GM18520 (cell line): ENCODE results near the gene ARHGAP15.
"Not testable (repeated sequence)": the region's sequence is repeated elsewhere in the genome, so short reads cannot be mapped to it uniquely, and the experiment has no call there.

ENCODE experiments used
- ATAC-seq: cut with Tn5 transposase; IDR thresholded peaks from one replicate; pipeline ENCODE4 v1.9.1; 2021; ENCODE audit not compliant: unreplicated experiment

The ARHGAP15 gene

DNA sequence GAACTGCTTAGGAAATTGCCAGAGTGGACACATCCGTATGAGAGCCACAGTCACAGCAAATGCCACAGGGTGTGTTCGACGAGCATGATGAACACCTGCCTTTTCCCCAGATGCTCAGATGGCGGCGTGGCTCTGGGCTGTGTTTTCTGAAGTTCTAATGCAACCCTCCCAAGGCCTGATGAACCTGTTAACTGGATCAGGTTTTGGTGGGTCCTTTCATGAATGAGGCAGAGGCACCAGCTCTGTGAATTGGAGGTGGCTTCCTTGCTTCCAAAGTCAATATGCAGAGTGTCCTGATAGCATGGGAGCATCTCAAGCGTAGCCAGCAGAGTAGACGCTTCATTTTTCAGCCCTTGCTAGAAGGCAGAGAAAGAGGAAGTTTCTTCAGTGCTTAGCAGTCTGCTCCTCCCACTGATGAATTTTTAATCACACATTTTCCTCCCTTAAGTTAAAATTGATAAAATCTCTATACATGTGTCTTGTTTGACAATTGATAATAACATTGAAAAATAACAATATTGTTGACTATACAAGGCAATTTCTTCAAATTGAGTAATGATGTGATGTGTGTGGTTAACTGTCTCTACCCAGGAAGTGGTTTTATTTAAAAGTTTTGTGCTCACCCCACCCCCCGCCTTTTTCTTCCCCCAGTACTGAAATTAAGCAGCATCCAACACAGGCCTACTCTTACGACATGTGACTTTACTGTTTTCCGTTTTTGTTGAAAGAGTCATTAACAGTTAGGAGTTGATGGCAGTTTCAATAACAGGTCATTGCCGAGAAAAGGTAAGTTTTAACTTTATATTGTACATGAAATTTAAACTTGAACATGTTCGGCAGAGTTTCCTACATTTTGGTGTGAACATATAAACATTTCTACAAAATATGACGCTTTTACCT, at the start of gene ARHGAP15:
TSS of gene ARHGAP15 (plus strand) at position 739 of the 900 bp plus-strand sequence.
- ATAC-seq: peak; percentile 80

GRCh38 chr2:143081616-143082015, 47.6 kb upstream of the ARHGAP15 start:
- no peak for ATAC-seq

DNA sequence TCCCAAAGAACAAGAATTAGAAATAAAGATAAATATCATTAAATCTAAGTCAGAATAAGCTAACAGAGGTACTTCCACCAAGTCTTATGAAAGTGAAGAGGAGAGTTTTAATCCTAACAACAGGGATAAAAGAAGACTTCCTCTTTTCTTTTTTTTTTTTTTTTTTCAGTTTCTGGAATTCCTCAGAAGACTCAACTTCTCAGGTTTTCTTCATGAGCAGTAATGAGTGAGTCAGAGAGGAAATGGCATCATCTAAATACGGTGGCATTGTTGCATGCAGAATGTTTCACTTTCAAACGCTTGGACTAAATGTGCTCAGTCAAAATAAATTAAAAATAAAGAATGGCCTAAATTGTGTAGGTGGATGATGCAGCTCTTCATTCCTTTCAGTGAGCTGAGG, 45.6 kb upstream of the ARHGAP15 start:
- ATAC-seq: no peak

DNA sequence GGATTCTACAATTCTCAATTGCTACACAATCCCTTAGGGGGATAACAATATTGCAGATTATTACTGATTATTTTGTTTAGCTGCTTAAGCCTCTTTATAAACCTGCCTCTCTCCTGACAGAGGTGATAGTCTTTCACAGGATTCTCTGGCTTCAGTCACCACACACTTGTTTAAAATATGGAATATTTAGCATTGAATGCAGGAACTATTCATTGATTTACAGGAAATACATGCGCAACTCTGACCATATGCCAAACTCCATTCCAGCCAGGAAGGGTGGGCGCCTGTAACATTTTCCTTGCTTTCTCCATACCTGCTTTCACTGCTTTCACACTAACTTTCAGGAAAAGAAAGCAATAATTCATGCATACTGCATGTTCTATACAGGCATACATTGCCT, 44.8 kb upstream of the ARHGAP15 start:
- ATAC-seq: no peak

- peak; percentile 66 for ATAC-seq
These were observed 44.0 kb upstream of the ARHGAP15 start for GRCh38 chr2:143085125-143085784.

GRCh38 chr2:143087033-143087432, 42.2 kb upstream of the ARHGAP15 start:
- ATAC-seq: no peak

- no peak for ATAC-seq
These were observed 40.8 kb upstream of the ARHGAP15 start for GRCh38 chr2:143088388-143088787.

GRCh38 chr2:143089520-143089919, 39.7 kb upstream of the ARHGAP15 start:
- not testable (repeated sequence) for ATAC-seq

DNA sequence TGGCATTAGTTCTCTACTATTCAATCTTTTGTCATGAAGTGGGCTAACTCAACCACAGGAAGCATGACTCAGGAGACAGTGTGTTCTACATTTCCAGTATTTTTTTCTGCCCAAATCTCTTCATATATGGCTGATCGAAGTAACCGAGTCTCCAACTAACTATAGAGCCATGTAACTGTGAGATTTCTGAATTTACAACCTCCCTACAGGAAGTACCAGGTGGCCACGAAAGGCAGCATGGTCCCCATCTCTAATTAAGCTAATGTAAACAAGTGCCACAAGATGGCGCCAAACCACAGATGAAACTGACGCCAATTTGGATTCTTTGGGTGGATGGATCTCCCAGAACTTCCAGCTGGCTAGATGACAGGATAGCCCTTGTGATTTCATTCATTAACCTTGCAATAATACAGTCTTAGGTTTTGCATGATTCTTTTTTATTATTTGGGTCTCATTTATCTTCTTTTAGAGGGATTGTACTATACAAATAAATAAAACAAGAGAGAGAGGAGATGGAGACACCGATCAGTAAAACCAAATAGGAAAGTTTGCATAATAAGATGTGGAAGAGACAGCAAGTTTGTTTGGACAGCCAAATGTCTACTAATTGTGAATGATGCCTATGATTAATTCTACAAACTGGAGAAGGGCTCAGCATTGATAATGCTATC, 18.3 kb upstream of the ARHGAP15 start:
- ATAC-seq: peak; percentile 75

DNA sequence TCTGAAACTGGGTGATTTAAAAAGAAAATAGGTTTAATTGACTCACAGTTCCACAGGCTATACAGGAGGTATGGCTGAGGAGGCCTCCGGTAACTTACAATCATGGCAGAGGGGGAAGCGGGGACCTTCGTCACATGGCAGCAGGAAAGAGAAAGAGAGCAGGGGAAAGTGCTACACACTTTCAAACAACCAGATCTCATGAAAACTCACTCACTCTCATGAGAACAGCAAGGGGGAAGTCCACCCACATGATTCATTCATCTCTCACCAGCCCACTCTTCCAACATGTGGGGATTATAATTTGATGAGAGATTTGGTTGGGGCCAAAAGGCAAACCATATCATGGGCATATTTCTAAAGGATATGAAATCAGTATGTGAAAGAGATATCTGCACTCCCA, 12.0 kb upstream of the ARHGAP15 start:
- no peak for ATAC-seq

DNA sequence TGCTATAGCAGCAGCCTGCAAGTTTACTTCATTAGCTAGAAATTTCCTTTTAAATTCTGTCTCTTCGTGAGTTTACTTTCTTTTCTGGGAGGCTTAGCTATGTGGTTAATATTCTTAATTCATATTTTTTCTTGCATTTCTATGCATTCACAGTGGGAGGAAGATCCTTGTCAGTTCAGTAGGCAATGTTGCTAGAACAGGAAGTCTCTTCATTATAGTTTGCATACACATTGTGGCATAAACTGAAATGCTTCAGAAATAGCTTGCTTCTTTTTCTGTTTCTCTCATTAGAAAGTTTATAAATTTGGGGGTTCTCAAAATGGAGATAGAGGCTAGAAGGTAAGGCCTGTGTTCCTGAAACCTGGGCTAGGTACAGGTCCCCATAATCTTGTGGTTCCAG, 8.1 kb upstream of the ARHGAP15 start:
- ATAC-seq: no peak

GRCh38 chr2:143121957-143122356, 7.3 kb upstream of the ARHGAP15 start:
- no peak for ATAC-seq

- ATAC-seq: no peak
These were observed 5.3 kb upstream of the ARHGAP15 start for GRCh38 chr2:143123911-143124310.

GRCh38 chr2:143124445-143124844, 4.8 kb upstream of the ARHGAP15 start:
- no peak for ATAC-seq

DNA sequence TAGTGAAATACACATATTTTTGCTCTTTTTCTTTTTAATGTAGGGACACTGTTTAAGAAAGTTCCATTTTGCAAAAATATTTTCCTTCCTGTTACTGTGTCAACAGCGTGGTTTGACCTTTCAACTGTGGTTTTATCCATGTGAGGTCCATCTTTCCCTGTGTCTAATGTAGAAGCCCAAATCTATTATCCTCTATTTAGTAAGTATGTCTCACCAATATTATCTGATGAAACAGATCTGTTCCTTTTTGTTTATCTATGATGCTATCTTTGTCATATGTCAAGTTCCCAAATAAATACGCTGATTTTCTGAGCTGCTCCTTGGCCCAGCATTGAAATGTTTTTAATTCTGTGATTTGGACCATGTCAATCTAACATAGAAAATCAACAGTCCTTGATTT, 3.5 kb upstream of the ARHGAP15 start:
- ATAC-seq: no peak

DNA sequence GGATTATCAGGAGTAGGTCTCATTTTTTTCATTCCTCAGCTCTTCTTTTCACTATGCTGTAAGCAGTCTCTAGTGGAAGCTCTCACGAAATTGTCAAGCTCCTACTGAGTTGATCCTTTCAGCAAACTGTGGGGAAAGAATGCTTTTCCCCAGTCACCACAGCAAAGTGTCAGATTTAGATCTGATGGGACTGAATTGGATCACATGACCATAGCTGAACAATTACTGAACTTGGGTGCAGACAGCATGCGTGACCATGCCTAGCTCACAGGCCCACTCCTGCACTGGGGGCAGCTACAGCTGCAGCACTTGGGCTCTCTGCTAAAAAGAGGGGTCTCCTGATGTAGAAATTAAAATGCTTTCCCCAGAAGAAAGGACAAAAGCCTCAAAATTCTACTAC, 3.1 kb downstream of the ARHGAP15 start:
- peak; percentile 25 for ATAC-seq

GRCh38 chr2:143133783-143134182, 4.6 kb downstream of the ARHGAP15 start:
- ATAC-seq: no peak

DNA sequence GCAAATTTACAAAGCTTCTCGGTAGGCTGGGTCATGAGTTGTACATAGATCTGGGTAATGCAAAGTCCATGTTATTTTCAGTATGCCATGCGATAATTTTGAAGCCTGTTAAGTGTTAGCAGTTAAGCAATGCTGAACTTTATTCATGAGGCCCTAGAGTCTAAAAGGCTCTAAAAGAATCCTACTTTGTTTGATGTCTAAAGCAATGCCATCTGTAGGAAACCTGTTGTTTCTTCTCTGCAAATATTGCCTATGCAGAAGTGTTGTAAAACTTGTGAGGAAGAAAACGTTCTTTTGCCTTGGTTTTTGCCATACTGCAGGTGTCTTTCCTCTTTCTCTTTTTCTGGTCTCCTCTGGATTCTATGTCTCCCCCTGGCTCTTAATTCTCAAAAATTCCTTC, 9.1 kb downstream of the ARHGAP15 start:
- no peak for ATAC-seq

GRCh38 chr2:143139835-143140393, 10.7 kb downstream of the ARHGAP15 start:
- no peak for ATAC-seq

DNA sequence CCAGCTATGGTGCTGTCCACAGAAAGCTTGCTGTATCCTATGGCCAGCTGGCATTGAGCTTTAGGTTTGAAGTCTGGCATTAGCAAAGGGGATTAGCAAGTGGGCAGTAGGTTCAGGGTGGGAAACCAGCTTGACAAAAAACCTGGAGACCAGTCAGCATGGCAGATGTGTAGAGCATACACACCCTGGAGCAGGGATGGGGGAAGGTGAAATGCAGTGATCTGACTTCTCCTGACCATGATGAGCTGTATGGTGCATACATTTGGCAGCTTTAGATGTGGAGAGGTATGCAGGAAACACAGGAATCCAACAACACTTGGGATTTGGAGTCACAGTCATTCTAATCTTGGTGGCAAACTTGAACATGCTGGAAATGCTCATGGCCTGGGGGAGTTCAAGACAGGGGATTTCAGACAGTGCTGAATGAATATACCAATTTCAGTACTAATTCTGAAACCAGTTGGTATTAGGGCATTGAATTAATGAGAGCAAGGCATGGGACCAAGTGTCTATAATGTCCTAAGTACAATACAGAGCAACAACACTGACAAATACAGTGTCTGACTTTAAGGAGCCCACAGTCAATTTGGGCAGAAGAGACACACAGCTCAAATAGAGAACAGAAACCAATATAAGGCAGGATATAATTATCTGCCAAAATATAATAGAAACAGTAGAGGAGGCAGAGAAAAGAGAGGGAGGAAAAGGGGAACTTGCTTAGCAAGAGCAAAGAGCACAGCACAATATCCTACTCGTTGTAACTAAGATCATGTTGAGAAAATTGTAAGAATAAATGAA, 11.8 kb downstream of the ARHGAP15 start:
- peak; percentile 78 for ATAC-seq

- ATAC-seq: no peak
These were observed 13.4 kb downstream of the ARHGAP15 start for GRCh38 chr2:143142598-143142997.
